ENCODE results near the gene TRAF3IP3. TPM values are rescaled to one million over a fixed set of nuclear protein-coding genes. Genes with fewer than 3 reads are reported as not detected.

Gene TRAF3IP3
- total RNA-seq, 1 experiment from 2014 or later = 0.34 TPM

DNA sequence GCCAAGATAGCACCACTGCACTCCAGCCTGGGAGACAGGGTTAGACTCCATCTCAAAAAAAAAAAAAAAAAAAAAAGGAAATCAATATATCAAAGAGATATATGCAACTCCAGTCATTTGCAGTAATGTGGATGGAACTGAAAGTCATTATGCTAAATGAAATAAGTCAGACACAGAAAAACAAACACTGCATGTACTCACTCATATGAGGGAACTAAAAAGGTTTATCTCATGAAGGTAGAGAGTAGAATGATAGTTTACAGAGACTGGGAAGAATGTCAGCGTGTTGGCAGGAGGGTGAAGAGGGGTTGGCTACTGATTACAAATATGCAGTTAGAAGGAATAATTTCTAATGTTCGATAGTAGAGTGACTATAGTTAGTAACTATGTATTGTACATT, 38.0 kb upstream of the TRAF3IP3 start:
- Histone ChIP-seq H3K9ac (ENCODE audit: low read length) (no peak overlapping the region), H3K4me3 (replicated peaks in 1 of 2; ENCODE audit: low read depth in 1 of 2, low read length in 2 of 2) (no peak overlapping the region), H3K4me2 (ENCODE audit: low read length) (no peak overlapping the region), H3K9me3 (ENCODE audit: control insufficient read depth in 1 of 2, insufficient read depth in 1 of 2, low read depth in 1 of 2, low read length in 2 of 2) (no peaks in the 10 kb centered on the region), H3K4me1 (ENCODE audit: control insufficient read depth in 1 of 2, insufficient read depth in 2 of 2, low read length in 2 of 2) (no peaks in the 10 kb centered on the region), H2AFZ (ENCODE audit: low read depth, low read length, poor library complexity, severe bottlenecking) (no peak overlapping the region), H3K27ac (ENCODE audit: low read depth, low read length) (no peak overlapping the region), H3K9me2 (ENCODE audit: insufficient read depth) (no peaks in the 10 kb centered on the region), H3K27me3 (ENCODE audit: insufficient read depth, low read length) (no peaks in the 10 kb centered on the region), H3K36me3 (ENCODE audit: control insufficient read depth in 1 of 2, insufficient read depth in 2 of 2, low read length in 2 of 2) (no peaks in the 10 kb centered on the region), H4K20me1 (ENCODE audit: insufficient read depth) (no peaks in the 10 kb centered on the region), H3K79me2 (ENCODE audit: insufficient read depth, low read length) (no peaks in the 10 kb centered on the region)
- CTCF ChIA-PET = no interaction called here
- no TSS peak for BruUV-seq (replicated peaks)
- POLR2A ChIA-PET = no interaction called here
- no peak for TF ChIP-seq EGR1 (IDR thresholded peaks at IDR 0.05; ENCODE audit: low read depth)
- TF ChIP-seq ATF3 (IDR thresholded peaks at IDR 0.05) = no peak
- no peak for TF ChIP-seq SP1 (IDR thresholded peaks at IDR 0.05; ENCODE audit: low read depth)
- TF ChIP-seq POLR2AphosphoS5 (IDR thresholded peaks at IDR 0.05; ENCODE audit: low read depth, low read length) = no peak
- TF ChIP-seq POLR2A (IDR thresholded peaks at IDR 0.05; ENCODE audit: borderline replicate concordance, extremely low read depth, insufficient read depth, insufficient read length) = no peak
- TF ChIP-seq REST (IDR thresholded peaks at IDR 0.05; ENCODE audit: low read depth) = no peak
- no peak for TF ChIP-seq CTCF (IDR thresholded peaks at IDR 0.05 in 2 of 3, conservative IDR thresholded peaks at IDR 0.05 in 1 of 3; ENCODE audit: borderline replicate concordance in 1 of 3, insufficient read depth in 1 of 3, low read depth in 2 of 3, low read length in 2 of 3)
- no peak for TF ChIP-seq ZFX (IDR thresholded peaks at IDR 0.05)
- no peak for TF ChIP-seq SIN3A (IDR thresholded peaks at IDR 0.05; ENCODE audit: low read depth)
- no peak for TF ChIP-seq FOSL1 (IDR thresholded peaks at IDR 0.05; ENCODE audit: low read depth)
- TF ChIP-seq JUND (IDR thresholded peaks at IDR 0.05) = no peak
- TF ChIP-seq ZNF274 (IDR thresholded peaks at IDR 0.05; ENCODE audit: low read depth, low read length) = no peak
- no peak for TF ChIP-seq EZH2phosphoT487 (IDR thresholded peaks at IDR 0.05; ENCODE audit: borderline replicate concordance)
- intact Hi-C loops (cut with micrococcal nuclease) = no loop called here
- DNase-seq (ENCODE audit: low read depth, low spot score) (no peak), ATAC-seq (no peak)
- RAD21 ChIA-PET (ENCODE audit: low non-redundant PET in 1 of 2, low total read pairs in 2 of 2, uncharacterized antibody in 2 of 2, unreplicated experiment in 2 of 2) = no interaction called here
